ENCODE results near the gene NME5.

NME5 gene

GRCh38 chr5:138140268-138140667 is 1.0 kb upstream of the NME5 start:
- no peak for TF ChIP-seq CTCF (IDR thresholded peaks at IDR 0.05; ENCODE audit: poor library complexity, severe bottlenecking)
- ATAC-seq (ENCODE audit: low read depth) (no peak), DNase-seq (ENCODE audit: low spot score) (no peak)
- Histone ChIP-seq H3K9me3 (ENCODE audit: severe bottlenecking) (no peaks in the 10 kb centered on the region), H3K27me3 (ENCODE audit: insufficient read depth, poor library complexity, severe bottlenecking) (no peaks in the 10 kb centered on the region), H3K27ac (ENCODE audit: poor library complexity, severe bottlenecking) (no peak overlapping the region), H3K4me3 (ENCODE audit: severe bottlenecking) (no peak overlapping the region), H3K4me1 (ENCODE audit: insufficient read depth, poor library complexity, severe bottlenecking) (peaks cover 5% of the 10 kb centered on the region), H3K36me3 (ENCODE audit: low read depth) (no peaks in the 10 kb centered on the region)

- H3K27me3 ChIP-seq (ENCODE audit: insufficient read depth, poor library complexity, severe bottlenecking): no peaks in the 10 kb centered on the region
- H3K9me3 ChIP-seq (ENCODE audit: severe bottlenecking): no peaks in the 10 kb centered on the region
- no peak overlapping the region for H3K27ac ChIP-seq (ENCODE audit: poor library complexity, severe bottlenecking)
- no peak overlapping the region for H3K4me3 ChIP-seq (ENCODE audit: severe bottlenecking)
- H3K4me1 ChIP-seq (ENCODE audit: insufficient read depth, poor library complexity, severe bottlenecking): peaks cover 5% of the 10 kb centered on the region
- no peak for DNase-seq (ENCODE audit: low spot score)
- H3K36me3 ChIP-seq (ENCODE audit: low read depth): no peaks in the 10 kb centered on the region
- no peak for ATAC-seq (ENCODE audit: low read depth)
- no peak for TF ChIP-seq CTCF (IDR thresholded peaks at IDR 0.05; ENCODE audit: poor library complexity, severe bottlenecking)
Measured at GRCh38 chr5:138139781-138140090, 508 bp upstream of the NME5 start.

- no peaks in the 10 kb centered on the region for H3K4me1 ChIP-seq (ENCODE audit: insufficient read depth, poor library complexity, severe bottlenecking)
- ATAC-seq (ENCODE audit: low read depth) (no peak), DNase-seq (ENCODE audit: low spot score) (no peak)
- TF ChIP-seq CTCF (IDR thresholded peaks at IDR 0.05; ENCODE audit: poor library complexity, severe bottlenecking): no peak
- H3K36me3 ChIP-seq (ENCODE audit: low read depth): no peaks in the 10 kb centered on the region
- peaks cover 5% of the 10 kb centered on the region for H3K27me3 ChIP-seq (ENCODE audit: insufficient read depth, poor library complexity, severe bottlenecking)
- no peak overlapping the region for H3K27ac ChIP-seq (ENCODE audit: poor library complexity, severe bottlenecking)
- no peak overlapping the region for H3K4me3 ChIP-seq (ENCODE audit: severe bottlenecking)
- H3K9me3 ChIP-seq (ENCODE audit: severe bottlenecking): no peaks in the 10 kb centered on the region
Measured at GRCh38 chr5:138132543-138132942, 6.7 kb downstream of the NME5 start.

- Histone ChIP-seq H3K4me3 (ENCODE audit: severe bottlenecking) (no peak overlapping the region), H3K9me3 (ENCODE audit: severe bottlenecking) (no peaks in the 10 kb centered on the region), H3K27ac (ENCODE audit: poor library complexity, severe bottlenecking) (no peak overlapping the region), H3K27me3 (ENCODE audit: insufficient read depth, poor library complexity, severe bottlenecking) (peaks cover 5% of the 10 kb centered on the region), H3K36me3 (ENCODE audit: low read depth) (no peaks in the 10 kb centered on the region), H3K4me1 (ENCODE audit: insufficient read depth, poor library complexity, severe bottlenecking) (no peaks in the 10 kb centered on the region)
- DNase-seq (ENCODE audit: low spot score): no peak
- TF ChIP-seq CTCF (IDR thresholded peaks at IDR 0.05; ENCODE audit: poor library complexity, severe bottlenecking): no peak
- ATAC-seq (ENCODE audit: low read depth): no peak
Measured at GRCh38 chr5:138129347-138129746, 9.9 kb downstream of the NME5 start.

GRCh38 chr5:138128334-138128733 is 10.9 kb downstream of the NME5 start:
- H3K27ac ChIP-seq (ENCODE audit: poor library complexity, severe bottlenecking): no peak overlapping the region
- peaks cover 5% of the 10 kb centered on the region for H3K27me3 ChIP-seq (ENCODE audit: insufficient read depth, poor library complexity, severe bottlenecking)
- TF ChIP-seq CTCF (IDR thresholded peaks at IDR 0.05; ENCODE audit: poor library complexity, severe bottlenecking): no peak
- no peaks in the 10 kb centered on the region for H3K9me3 ChIP-seq (ENCODE audit: severe bottlenecking)
- no peaks in the 10 kb centered on the region for H3K4me1 ChIP-seq (ENCODE audit: insufficient read depth, poor library complexity, severe bottlenecking)
- H3K36me3 ChIP-seq (ENCODE audit: low read depth): no peaks in the 10 kb centered on the region
- ATAC-seq (ENCODE audit: low read depth) (no peak), DNase-seq (ENCODE audit: low spot score) (no peak)
- no peak overlapping the region for H3K4me3 ChIP-seq (ENCODE audit: severe bottlenecking)
